Heart right ventricle (tissue), 16 donors: ENCODE measurements around the gene CISTR. TPM values are rescaled to one million over a fixed set of nuclear protein-coding genes. Genes with fewer than 3 reads are reported as not detected.
"Not testable (repeated sequence)": the region's sequence is repeated elsewhere in the genome, so short reads cannot be mapped to it uniquely, and the experiment has no call there.

Experiments
- ATAC-seq, 8 donors: fragments of 200-7000 bp; cut with Tn5 transposase; one replicate each; pipeline ENCODE4 v1.9.1; 2020; ENCODE audit warnings: mild to moderate bottlenecking in 8 of 8, moderate library complexity in 8 of 8, moderate number of reproducible peaks in 1 of 8
- DNase-seq, 2 donors: peaks; one replicate each; pipeline ENCODE4 v3.0.0-alpha.2; 2020
- H3K27ac ChIP-seq, 10 donors: fragments of 200-600 bp; sonication (generic) in 2 of 10; one replicate each; pipeline versions ENCODE4 v1.5.0 to v1.8.0; 2020 to 2022; ENCODE audit warnings: mild to moderate bottlenecking in 3 of 10
- H3K27me3 ChIP-seq, 7 donors: fragments of 200-600 bp; one replicate each; pipeline ENCODE4 v1.8.0; 2021 to 2022; ENCODE audit warnings: mild to moderate bottlenecking in 2 of 7
- H3K36me3 ChIP-seq, 9 donors: fragments of 200-600 bp; sonication (generic) in 1 of 9; one replicate each; pipeline versions ENCODE4 v1.5.0 to v1.8.0; 2020 to 2022; ENCODE audit warnings: mild to moderate bottlenecking in 2 of 9
- H3K4me1 ChIP-seq, 9 donors: fragments of 200-600 bp; sonication (generic) in 1 of 9; one replicate each; pipeline versions ENCODE4 v1.5.0 to v1.8.0; 2020 to 2022; ENCODE audit warnings: mild to moderate bottlenecking in 4 of 9
- H3K4me3 ChIP-seq, 10 donors: fragments of 200-600 bp; sonication (generic) in 2 of 10; one replicate each; pipeline versions ENCODE4 v1.5.0 to v1.8.0; 2020 to 2022; ENCODE audit warnings: mild to moderate bottlenecking in 7 of 10, moderate library complexity in 2 of 10
- H3K9me3 ChIP-seq, 11 donors: fragments of 200-600 bp in 10 of 11; sonication (generic) in 2 of 11; one replicate each; pipeline versions ENCODE4 v1.5.0 to v1.8.0; 2013 to 2022; ENCODE audit warnings: mild to moderate bottlenecking in 2 of 11, control low read depth in 1 of 11, moderate library complexity in 1 of 11
- CTCF ChIP-seq, 9 donors: fragments of 200-600 bp; sonication (generic) in 2 of 9; IDR thresholded peaks; one replicate each; pipeline versions ENCODE4 v1.5.0 to v1.8.0; 2021 to 2022; ENCODE audit warnings: antibody characterized with exemption in 9 of 9, mild to moderate bottlenecking in 5 of 9, moderate library complexity in 1 of 9
- WGBS, 2 donors: extraction: QIAGEN DNeasy Blood & Tissue Kit; methylation state at CpG; one replicate each; pipeline ENCODE4 v1.1.7; 2013; ENCODE audit warnings: inconsistent platforms in 1 of 2; 5-methylcytosine and 5-hydroxymethylcytosine counted together
- intact Hi-C, 10 donors: fragments of 100-400 bp; cut with DNase I; formaldehyde crosslinking; loops; one replicate each; pipeline versions ENCODE4 v1.11.1 to v1.14.2; 2022
- polyA plus RNA-seq, 2 donors: library from polyadenylated mRNA; stranded (reverse); fragments of 200-250 nt; gene quantifications; one replicate each; pipeline ENCODE4 v1.2.3, GENCODE V29; 2013
- total RNA-seq, 10 donors: library from RNA; stranded (reverse); fragmentation: NEBNext Ultra II Directional in 3 of 10; extraction: Animal tissue kit (Norgen Biotek cat#: 25700) in 3 of 10; gene quantifications; one replicate each; pipeline versions ENCODE4 v1.2.1 to v1.2.4, GENCODE V29; 2021 to 2023
- donor health status: Arrhythmogenic right ventricular cardiomyopathy.
- donor health status: ischemic (EF 13 %, LVEDD 7.1; RV severe dilation, severe dysfunction).
- donor health status: healthy with polysubstance abuse.
- donor health status: DM: no; HTN: yes; CAD: no.
- donor health status: DM: no; HTN: no; CAD: no.
- donor health status: ischemic (EF 25% LVEDD 6.9; RV normal size, moderate dysfunction).
- donor health status: ischemic (EF 25% LVEDD 5.7; RV mildly dilated, moderate dysfunction).
- donor health status: healthy.
- donor health status: DM: yes; HTN: yes; CAD: no.
- donor health status: Ischemic cardiomyopathy.
- donor health status: ischemic (EF 35%, LVEDD 5.7; RV mildly dilated, moderate dysfunction).
- donor health status: nonischemic (EF 11% LVEDD 7.7; RV severe dilation, severe dysfunction).
- donor health status: DM: yes; HTN: yes; CAD: no.
- donor health status: PGD.
- donor health status: ischemic (EF 29% LVEDD 5.4; RV normal size, mild dysfunction).
- donor health status: nonischemic (EF 23%, LVEDD 6.1; RV moderate dilation, normal function).

CISTR gene
- total and polyA plus RNA-seq, 12 donors: 0.16 to 3.6 (median 2.6) TPM; not detected in 1

GRCh38 chr12:53785161-53785560 is 33.4 kb upstream of the CISTR start:
- no peaks in the 10 kb centered on the region for H3K9me3 ChIP-seq
- WGBS, 2 donors: 75 to 76% methylated on average over 2 of the region's 2 CpGs
- no peaks in the 10 kb centered on the region for H3K4me1 ChIP-seq
- H3K27me3 ChIP-seq: peaks cover 0 to 94% (median 79%) of the 10 kb centered on the region in 7 donors
- TF ChIP-seq CTCF (IDR thresholded peaks at IDR 0.05): no peak
- no peak overlapping the region for H3K27ac ChIP-seq
- ATAC-seq: no peak
- no peak for DNase-seq
- H3K4me3 ChIP-seq: no peak overlapping the region
- intact Hi-C loops: no loop called here
- no peaks in the 10 kb centered on the region for H3K36me3 ChIP-seq

- Histone ChIP-seq H3K36me3 (no peaks in the 10 kb centered on the region), H3K27me3 (peaks cover 0 to 92% (median 65%) of the 10 kb centered on the region in 7 donors), H3K4me3 (no peak overlapping the region), H3K4me1 (no peaks in the 10 kb centered on the region), H3K9me3 (no peaks in the 10 kb centered on the region), H3K27ac (no peak overlapping the region)
- 74 to 79% methylated on average over 8 of the region's 8 CpGs for WGBS, 2 donors
- intact Hi-C loops: no loop called here
- TF ChIP-seq CTCF (IDR thresholded peaks at IDR 0.05): no peak
- ATAC-seq: no peak
- no peak for DNase-seq
Measured at GRCh38 chr12:53782093-53782703, 30.4 kb upstream of the CISTR start.

- H3K27me3 ChIP-seq: peaks cover 0 to 89% (median 56%) of the 10 kb centered on the region in 7 donors
- no peak overlapping the region for H3K27ac ChIP-seq
- TF ChIP-seq CTCF (IDR thresholded peaks at IDR 0.05): no peak
- intact Hi-C loops: no loop called here
- peaks cover 0 to 5% (median 0%) of the 10 kb centered on the region in 9 donors for H3K4me1 ChIP-seq
- DNase-seq (no peak), ATAC-seq (no peak)
- no peaks in the 10 kb centered on the region for H3K9me3 ChIP-seq
- no peaks in the 10 kb centered on the region for H3K36me3 ChIP-seq
- H3K4me3 ChIP-seq: no peak overlapping the region
- WGBS, 2 donors: 21 to 32% methylated on average over 5 of the region's 5 CpGs
Measured at GRCh38 chr12:53781228-53781801, 29.5 kb upstream of the CISTR start.

GRCh38 chr12:53780323-53780722 is 28.5 kb upstream of the CISTR start:
- Histone ChIP-seq H3K27ac (no peak overlapping the region), H3K36me3 (no peaks in the 10 kb centered on the region), H3K4me1 (peaks cover 0 to 8% (median 0%) of the 10 kb centered on the region in 9 donors), H3K4me3 (no peak overlapping the region), H3K27me3 (peaks cover 0 to 84% (median 46%) of the 10 kb centered on the region in 7 donors), H3K9me3 (no peaks in the 10 kb centered on the region)
- intact Hi-C loops: no loop called here
- ATAC-seq (no peak), DNase-seq (no peak)
- WGBS, 2 donors: 91 to 93% methylated on average over 3 of the region's 3 CpGs
- TF ChIP-seq CTCF (IDR thresholded peaks at IDR 0.05): no peak

- H3K27me3 ChIP-seq: peaks cover 0 to 79% (median 44%) of the 10 kb centered on the region in 7 donors
- H3K27ac ChIP-seq, H3K36me3 ChIP-seq, intact Hi-C loops, ATAC-seq, H3K4me1 ChIP-seq, DNase-seq, H3K9me3 ChIP-seq, H3K4me3 ChIP-seq: not testable (repeated sequence)
- WGBS, 2 donors: 94 to 96% methylated on average over 7 of the region's 7 CpGs
Measured at GRCh38 chr12:53779679-53780078, 27.9 kb upstream of the CISTR start.
